ENCODE data around the gene ATP8A1.
"Not testable (repeated sequence)": the region's sequence is repeated elsewhere in the genome, so short reads cannot be mapped to it uniquely, and the experiment has no call there.

Gene ATP8A1

GRCh38 chr4:42398171-42398870, 258.6 kb downstream of the ATP8A1 start:
- DNase-seq, result no peak

- DNase-seq, result no peak
Measured at GRCh38 chr4:42397635-42398170, 259.2 kb downstream of the ATP8A1 start.

GRCh38 chr4:42396752-42397634, 259.9 kb downstream of the ATP8A1 start, which contains the start of gene SHISA3:
TSS of gene SHISA3 (plus strand) at chr4:42397488. CDS start at chr4:42398057, 569 bp downstream.
- DNase-seq, result peak; percentile 15

GRCh38 chr4:42396361-42396751, 260.5 kb downstream of the ATP8A1 start:
- no peak for DNase-seq

- DNase-seq, result no peak
Measured at GRCh38 chr4:42395595-42395994, 261.3 kb downstream of the ATP8A1 start.

GRCh38 chr4:42392436-42392835, 264.5 kb downstream of the ATP8A1 start:
- no peak for DNase-seq

GRCh38 chr4:42391981-42392380, 264.9 kb downstream of the ATP8A1 start:
- no peak for DNase-seq

GRCh38 chr4:42391355-42391664, 265.6 kb downstream of the ATP8A1 start:
- DNase-seq, result no peak

- no peak for DNase-seq
Measured at GRCh38 chr4:42390622-42391354, 266.1 kb downstream of the ATP8A1 start.

GRCh38 chr4:42385516-42385915, 271.4 kb downstream of the ATP8A1 start:
- DNase-seq, result no peak

- DNase-seq, result no peak
Measured at GRCh38 chr4:42381666-42382065, 275.2 kb downstream of the ATP8A1 start.

GRCh38 chr4:42377497-42377896, 279.4 kb downstream of the ATP8A1 start:
- no peak for DNase-seq

- DNase-seq, result not testable (repeated sequence)
Measured at GRCh38 chr4:42372303-42372702, 284.6 kb downstream of the ATP8A1 start.

- no peak for DNase-seq
Measured at GRCh38 chr4:42371305-42372252, 285.3 kb downstream of the ATP8A1 start.

GRCh38 chr4:42369489-42369888, 287.4 kb downstream of the ATP8A1 start:
- no peak for DNase-seq

GRCh38 chr4:42366959-42367358, 289.9 kb downstream of the ATP8A1 start:
- DNase-seq, result no peak

- DNase-seq, result no peak
Measured at GRCh38 chr4:42364266-42365053, 292.4 kb downstream of the ATP8A1 start.

GRCh38 chr4:42363614-42364013, 293.3 kb downstream of the ATP8A1 start:
- no peak for DNase-seq

GRCh38 chr4:42362591-42362990, 294.3 kb downstream of the ATP8A1 start:
- DNase-seq, result no peak

- DNase-seq, result no peak
Measured at GRCh38 chr4:42361456-42361855, 295.4 kb downstream of the ATP8A1 start.

- DNase-seq, result no peak
Measured at GRCh38 chr4:42360256-42360669, 296.6 kb downstream of the ATP8A1 start.
